Measurements from ENCODE around the gene DCTD. TPM values are rescaled to one million over a fixed set of nuclear protein-coding genes. Genes with fewer than 3 reads are reported as not detected.
A peak's percentile ranks its signal among the peaks of the same experiment; 100 is the strongest.

The DCTD gene
- total and polyA plus RNA-seq, 2 of the 13 experiments (the other 11 are each of a cell fraction or from before 2014, with no cell fraction given): 85.1 to 95.3 TPM

DNA sequence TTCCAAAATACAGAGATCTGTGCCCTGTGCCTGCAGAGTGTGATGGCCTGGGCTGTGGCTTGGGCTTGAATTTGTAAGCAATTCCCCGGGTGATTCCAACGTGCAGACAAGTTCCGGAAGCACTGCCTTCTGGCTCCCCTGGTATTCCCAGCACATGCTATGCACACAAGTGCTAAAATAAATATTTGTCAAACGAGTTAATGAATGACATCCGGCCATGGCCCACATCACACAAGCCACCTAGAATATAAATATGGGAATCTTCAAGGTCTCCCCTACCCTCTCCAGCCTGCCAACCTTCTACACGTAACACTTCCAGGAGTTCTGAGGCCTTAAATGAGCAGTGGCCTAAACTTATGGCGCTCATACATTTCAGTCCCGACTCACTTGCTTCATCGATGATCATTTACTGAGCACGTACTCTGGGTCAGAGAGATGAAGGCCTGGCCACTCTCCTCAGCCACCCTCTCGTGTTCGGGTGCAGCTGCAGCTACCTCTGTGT lies 21.3 kb downstream of the DCTD start (continued):
- TF ChIP-seq ZNF280B (CRISPR knock-in tag; IDR thresholded peaks at IDR 0.05; ENCODE audit: borderline replicate concordance): no peak
- no peak for TF ChIP-seq TBP (CRISPR knock-in tag; IDR thresholded peaks at IDR 0.05)
- no peak for TF ChIP-seq MTA3 (CRISPR knock-in tag; IDR thresholded peaks at IDR 0.05)
- no peak for TF ChIP-seq JDP2 (CRISPR knock-in tag; IDR thresholded peaks at IDR 0.05; ENCODE audit: borderline replicate concordance)
- TF ChIP-seq ZNF10 (CRISPR knock-in tag; IDR thresholded peaks at IDR 0.05; ENCODE audit: borderline replicate concordance, low read depth): no peak
- peak; percentile 75; the same call in 1 of the 2 replicates for TF ChIP-seq FOXC1 (CRISPR knock-in tag; IDR thresholded peaks at IDR 0.05; ENCODE audit: borderline replicate concordance)
- peak; percentile 95 for TF ChIP-seq ERF (CRISPR knock-in tag; IDR thresholded peaks at IDR 0.05)
- no peak for TF ChIP-seq ZBTB25 (CRISPR knock-in tag; IDR thresholded peaks at IDR 0.05)
- TF ChIP-seq PLRG1 (conservative IDR thresholded peaks at IDR 0.05): no peak
- 0 out of 2 replicates have a peak, but pooled peaks have one; percentile 48 for TF ChIP-seq ELF4 (CRISPR knock-in tag; IDR thresholded peaks at IDR 0.05; ENCODE audit: borderline replicate concordance)
- TF ChIP-seq ZNF34 (CRISPR knock-in tag; IDR thresholded peaks at IDR 0.05; ENCODE audit: borderline replicate concordance): no peak
- no peak for TF ChIP-seq ZNF572 (CRISPR knock-in tag; IDR thresholded peaks at IDR 0.05)
- no peak for TF ChIP-seq SYNCRIP (IDR thresholded peaks at IDR 0.05; ENCODE audit: insufficient read depth, low read depth, low read length)
- TF ChIP-seq GABPA (IDR thresholded peaks at IDR 0.05; ENCODE audit: low read depth, low read length): no peak
- peak; percentile 83 for TF ChIP-seq GABPA (CRISPR knock-in tag; IDR thresholded peaks at IDR 0.05; ENCODE audit: low read depth)
- peak; percentile 85; the same call in 1 of the 2 replicates for TF ChIP-seq TARDBP (CRISPR knock-in tag; IDR thresholded peaks at IDR 0.05)
- TF ChIP-seq THAP9 (CRISPR knock-in tag; IDR thresholded peaks at IDR 0.05; ENCODE audit: borderline replicate concordance): no peak

Data from HepG2 (cell line).